GM19324 (cell line): ENCODE data around the gene CACNA2D3.

Source experiments
- ATAC-seq: cut with Tn5 transposase; IDR thresholded peaks from one replicate; pipeline ENCODE4 v1.9.1; 2021; ENCODE audit warnings: mild to moderate bottlenecking, moderate library complexity; ENCODE audit not compliant: unreplicated experiment, low FRiP score

CACNA2D3 gene

GRCh38 chr3:54856271-54856670 is 733.9 kb downstream of the CACNA2D3 start:
- no peak for ATAC-seq

- no peak for ATAC-seq
Measured at GRCh38 chr3:54857343-54857742, 735.0 kb downstream of the CACNA2D3 start.

GRCh38 chr3:54858093-54858785 is 735.9 kb downstream of the CACNA2D3 start:
- ATAC-seq = no peak

- no peak for ATAC-seq
Measured at GRCh38 chr3:54859184-54859583, 736.8 kb downstream of the CACNA2D3 start.

- no peak for ATAC-seq
Measured at GRCh38 chr3:54861248-54862067, 739.1 kb downstream of the CACNA2D3 start.

- no peak for ATAC-seq
Measured at GRCh38 chr3:54862526-54862925, 740.2 kb downstream of the CACNA2D3 start.

GRCh38 chr3:54863366-54863765 is 741.0 kb downstream of the CACNA2D3 start:
- no peak for ATAC-seq

- no peak for ATAC-seq
Measured at GRCh38 chr3:54863786-54864185, 741.4 kb downstream of the CACNA2D3 start.

- ATAC-seq = no peak
Measured at GRCh38 chr3:54865316-54865715, 743.0 kb downstream of the CACNA2D3 start.

- ATAC-seq = no peak
Measured at GRCh38 chr3:54866251-54866650, 743.9 kb downstream of the CACNA2D3 start.

- ATAC-seq = no peak
Measured at GRCh38 chr3:54870423-54870822, 748.1 kb downstream of the CACNA2D3 start.

- ATAC-seq = no peak
Measured at GRCh38 chr3:54871867-54872266, 749.5 kb downstream of the CACNA2D3 start.

GRCh38 chr3:54873059-54874010 is 751.0 kb downstream of the CACNA2D3 start:
- ATAC-seq = no peak

- ATAC-seq = no peak
Measured at GRCh38 chr3:54874816-54875556, 752.6 kb downstream of the CACNA2D3 start.

- no peak for ATAC-seq
Measured at GRCh38 chr3:54875596-54876268, 753.4 kb downstream of the CACNA2D3 start.

- no peak for ATAC-seq
Measured at GRCh38 chr3:54876694-54877093, 754.3 kb downstream of the CACNA2D3 start.

GRCh38 chr3:54877730-54878129 is 755.4 kb downstream of the CACNA2D3 start:
- ATAC-seq = no peak

GRCh38 chr3:54878145-54878544 is 755.8 kb downstream of the CACNA2D3 start:
- no peak for ATAC-seq

- no peak for ATAC-seq
Measured at GRCh38 chr3:54882129-54882833, 759.9 kb downstream of the CACNA2D3 start.
